ENCODE results near the gene SMAD3. TPM values are rescaled to one million over a fixed set of nuclear protein-coding genes. Genes with fewer than 3 reads are reported as not detected.

The SMAD3 gene
- total RNA-seq, 2 donors from 2014 or later: 47.4 to 68.9 TPM

DNA sequence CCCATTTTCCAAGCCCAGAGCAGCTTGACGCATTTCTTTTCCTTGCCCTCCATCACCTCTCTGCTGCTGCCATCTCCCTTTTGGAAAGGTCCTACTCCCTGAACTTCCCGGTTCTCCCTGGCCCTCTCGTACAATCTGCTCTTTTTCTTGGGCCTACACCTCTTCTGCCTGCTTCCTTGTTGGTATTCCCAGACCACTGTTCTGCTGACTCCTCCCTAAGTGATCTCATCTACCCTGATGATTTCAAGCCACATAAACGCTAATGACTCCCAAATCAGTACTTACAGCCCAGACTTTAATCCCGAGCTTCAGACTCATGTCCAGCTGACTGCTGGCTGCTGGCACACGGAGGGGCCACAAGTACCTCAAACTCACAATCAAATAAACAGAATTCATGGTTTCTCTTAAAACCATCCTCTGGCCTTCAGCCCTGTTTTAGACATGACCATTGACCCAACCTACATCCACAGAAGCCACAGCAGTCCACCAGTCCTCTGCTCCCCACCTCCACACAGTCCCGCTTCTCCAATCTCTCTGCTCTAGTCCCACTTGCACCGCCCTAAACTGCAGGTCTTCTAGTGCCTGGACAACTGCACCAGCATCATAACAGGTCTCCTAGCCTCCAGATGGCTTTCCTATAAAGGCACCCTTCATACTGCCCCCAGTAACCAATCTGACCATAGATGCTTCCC is 131.4 kb downstream of the SMAD3 start:
- Mint-ChIP-seq H3K4me1 (ENCODE audit: low read depth) (peaks cover 17% of the 10 kb centered on the region), H3K36me3 (ENCODE audit: insufficient read depth in 2 of 2) (peaks cover 11 to 12% of the 10 kb centered on the region in 2 donors), H3K27me3 (ENCODE audit: low read depth) (no peaks in the 10 kb centered on the region), H3K4me3 (no peak overlapping the region), H3K9me3 (no peaks in the 10 kb centered on the region), H3K27ac (peak overlapping the region; percentile 36)
- ATAC-seq (replicated peaks in 1 of 2): peak in 1 of 2 donors; percentile 14
- DNase-seq: no peak

DNA sequence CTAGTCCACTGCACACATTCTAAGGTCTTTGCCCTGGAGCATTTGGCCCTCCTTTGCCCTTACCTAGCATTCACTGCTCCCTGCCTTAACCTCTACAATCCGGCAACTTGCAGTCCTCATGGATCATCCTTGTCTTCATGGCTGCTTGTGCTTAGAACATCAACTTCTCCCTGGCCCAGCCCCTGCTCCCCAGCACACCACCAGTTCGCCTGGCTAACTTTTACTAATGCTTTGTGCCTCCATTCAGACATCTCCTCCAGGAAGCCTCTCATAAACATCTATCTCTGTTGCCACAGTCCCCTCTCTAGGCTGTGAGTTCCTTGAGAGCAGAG is 131.9 kb downstream of the SMAD3 start:
- no peaks in the 10 kb centered on the region for H3K27me3 Mint-ChIP-seq (ENCODE audit: low read depth)
- no peak overlapping the region for H3K4me3 Mint-ChIP-seq
- ATAC-seq (replicated peaks in 1 of 2): peak in 1 of 2 donors; percentile 2
- H3K36me3 Mint-ChIP-seq (ENCODE audit: insufficient read depth in 2 of 2): peaks cover 11 to 12% of the 10 kb centered on the region in 2 donors
- no peaks in the 10 kb centered on the region for H3K9me3 Mint-ChIP-seq
- no peak for DNase-seq
- H3K4me1 Mint-ChIP-seq (ENCODE audit: low read depth): peaks cover 12% of the 10 kb centered on the region
- peak overlapping the region; percentile 26 for H3K27ac Mint-ChIP-seq

DNA sequence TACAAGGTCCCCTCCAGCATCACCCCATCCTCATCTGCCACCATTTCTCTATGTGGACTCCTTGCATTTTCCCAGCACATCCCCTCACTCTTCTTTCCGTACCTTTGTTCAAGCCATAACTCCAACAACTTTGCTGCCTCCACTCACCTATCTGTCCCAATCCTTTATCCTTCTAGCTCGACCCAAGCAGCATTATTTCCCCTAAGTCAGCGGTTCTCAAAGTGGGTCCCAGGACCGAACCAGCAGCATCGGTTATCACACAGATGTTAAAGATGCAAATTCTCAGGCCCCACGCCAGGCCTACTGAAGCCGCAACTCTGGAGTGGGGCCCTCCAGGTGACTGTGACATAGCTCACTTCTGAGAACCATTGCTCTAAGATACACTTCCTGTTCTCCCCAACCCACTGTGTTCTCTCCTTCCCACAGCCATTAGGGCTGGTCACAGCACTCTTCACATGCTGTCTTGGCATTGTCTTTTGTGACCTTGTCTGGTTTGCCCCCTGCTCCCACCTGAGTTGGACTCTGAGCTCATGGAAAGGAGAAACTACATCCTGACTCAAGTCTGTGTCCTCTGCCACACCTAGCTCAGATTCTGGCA is 132.9 kb downstream of the SMAD3 start:
- H3K9me3 Mint-ChIP-seq: no peaks in the 10 kb centered on the region
- peaks cover 10% of the 10 kb centered on the region for H3K4me1 Mint-ChIP-seq (ENCODE audit: low read depth)
- no peak for DNase-seq
- H3K27ac Mint-ChIP-seq: peak overlapping the region; percentile 26
- H3K4me3 Mint-ChIP-seq: peak overlapping the region; percentile 1 to 3
- peak; percentile 50 to 74 for ATAC-seq (replicated peaks in 1 of 2)
- H3K27me3 Mint-ChIP-seq (ENCODE audit: low read depth): no peaks in the 10 kb centered on the region
- peaks cover 9 to 15% of the 10 kb centered on the region in 2 donors for H3K36me3 Mint-ChIP-seq (ENCODE audit: insufficient read depth in 2 of 2)

DNA sequence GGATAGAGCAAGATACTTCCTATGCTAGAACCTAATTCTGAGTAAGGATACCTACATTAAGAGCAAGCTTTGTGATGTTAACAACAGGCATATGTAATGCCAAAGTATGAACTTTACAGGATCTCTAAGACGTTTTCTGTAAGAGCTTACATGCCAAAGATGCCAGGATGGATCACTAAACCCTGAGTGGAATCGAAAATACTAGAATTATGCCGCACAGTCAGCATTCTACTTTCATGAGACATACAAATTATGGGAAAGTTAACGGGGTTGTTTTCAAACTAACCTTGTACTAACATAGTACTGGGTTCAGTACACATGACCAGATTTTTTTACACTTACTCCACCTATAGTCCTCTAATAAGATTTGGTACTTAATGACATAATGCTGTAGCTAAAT is 134.0 kb downstream of the SMAD3 start:
- peaks cover 7 to 19% of the 10 kb centered on the region in 2 donors for H3K36me3 Mint-ChIP-seq (ENCODE audit: insufficient read depth in 2 of 2)
- H3K27me3 Mint-ChIP-seq (ENCODE audit: low read depth): no peaks in the 10 kb centered on the region
- no peak for DNase-seq
- H3K9me3 Mint-ChIP-seq: no peaks in the 10 kb centered on the region
- H3K4me1 Mint-ChIP-seq (ENCODE audit: low read depth): peaks cover 10% of the 10 kb centered on the region
- no peak for ATAC-seq (replicated peaks in 1 of 2)
- peak overlapping the region; percentile 34 for H3K27ac Mint-ChIP-seq
- no peak overlapping the region for H3K4me3 Mint-ChIP-seq

DNA sequence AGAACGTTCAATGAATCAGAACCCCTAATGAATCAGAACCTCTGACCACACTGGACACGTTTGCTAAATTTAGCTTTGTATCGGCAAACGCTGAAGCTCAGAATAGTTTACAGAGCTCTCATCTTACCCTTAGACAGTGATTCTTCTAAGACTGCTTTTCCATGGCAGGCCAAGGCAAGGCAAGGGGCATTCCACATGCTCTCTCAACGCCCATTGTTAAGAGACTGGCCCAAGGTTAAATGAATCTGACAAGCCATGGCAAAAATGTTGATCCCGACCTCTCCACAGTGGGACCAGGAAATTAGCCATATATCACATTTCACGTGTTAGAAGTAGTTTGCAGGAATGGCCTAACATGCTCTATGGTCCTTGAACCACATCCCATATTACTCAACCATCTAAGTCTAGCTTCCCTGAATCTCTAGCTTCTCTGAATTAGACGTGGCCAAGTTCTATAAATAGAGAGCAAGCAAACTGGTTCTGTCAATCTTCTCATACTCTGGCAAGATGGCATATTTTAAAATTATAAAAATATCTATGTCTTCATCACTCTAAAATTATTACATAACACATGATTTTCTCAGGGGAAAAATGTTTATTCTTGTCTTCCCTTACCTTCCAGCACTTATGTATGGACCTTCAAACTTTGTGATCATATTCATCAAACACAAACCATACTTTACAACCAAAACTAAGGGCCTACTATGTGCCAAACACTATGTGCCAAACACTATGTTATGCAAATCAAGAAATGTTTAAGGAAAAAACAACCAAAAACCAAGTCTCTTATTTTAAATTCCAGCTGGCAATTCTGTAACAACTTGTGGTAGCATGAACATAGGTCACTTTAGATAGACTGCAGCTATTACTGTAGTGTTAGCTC is 134.7 kb downstream of the SMAD3 start:
- no peaks in the 10 kb centered on the region for H3K9me3 Mint-ChIP-seq
- no peak overlapping the region for H3K4me3 Mint-ChIP-seq
- no peak for DNase-seq
- H3K27me3 Mint-ChIP-seq (ENCODE audit: low read depth): no peaks in the 10 kb centered on the region
- H3K27ac Mint-ChIP-seq: peak overlapping the region; percentile 34
- H3K4me1 Mint-ChIP-seq (ENCODE audit: low read depth): peaks cover 10% of the 10 kb centered on the region
- ATAC-seq (replicated peaks in 1 of 2): no peak
- H3K36me3 Mint-ChIP-seq (ENCODE audit: insufficient read depth in 2 of 2): peaks cover 7 to 22% of the 10 kb centered on the region in 2 donors

DNA sequence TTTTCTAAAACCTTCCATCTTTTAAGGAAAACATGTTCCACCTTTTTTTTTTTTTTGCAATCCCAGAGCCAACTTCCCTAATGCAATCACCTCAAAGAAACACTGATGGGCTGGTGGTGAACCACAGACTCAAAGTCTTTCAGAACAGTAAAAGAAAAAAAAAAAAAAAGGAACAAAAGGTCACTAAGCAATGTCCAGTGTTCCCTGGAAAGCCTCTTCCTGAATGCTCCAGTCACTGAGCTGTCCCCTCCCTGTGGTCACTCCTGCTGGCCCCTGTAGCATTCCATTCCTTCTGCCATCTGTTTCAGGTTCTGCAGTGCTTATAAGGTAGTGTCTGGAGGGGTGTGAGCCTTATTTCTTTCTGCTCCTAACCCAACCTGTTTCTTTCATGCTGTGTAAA is 135.7 kb downstream of the SMAD3 start:
- ATAC-seq (replicated peaks in 1 of 2): no peak
- Mint-ChIP-seq H3K4me3 (no peak overlapping the region), H3K36me3 (ENCODE audit: insufficient read depth in 2 of 2) (peaks cover 9 to 24% of the 10 kb centered on the region in 2 donors), H3K27me3 (ENCODE audit: low read depth) (no peaks in the 10 kb centered on the region), H3K9me3 (no peaks in the 10 kb centered on the region), H3K27ac (no peak overlapping the region), H3K4me1 (ENCODE audit: low read depth) (peaks cover 10% of the 10 kb centered on the region)
- no peak for DNase-seq

DNA sequence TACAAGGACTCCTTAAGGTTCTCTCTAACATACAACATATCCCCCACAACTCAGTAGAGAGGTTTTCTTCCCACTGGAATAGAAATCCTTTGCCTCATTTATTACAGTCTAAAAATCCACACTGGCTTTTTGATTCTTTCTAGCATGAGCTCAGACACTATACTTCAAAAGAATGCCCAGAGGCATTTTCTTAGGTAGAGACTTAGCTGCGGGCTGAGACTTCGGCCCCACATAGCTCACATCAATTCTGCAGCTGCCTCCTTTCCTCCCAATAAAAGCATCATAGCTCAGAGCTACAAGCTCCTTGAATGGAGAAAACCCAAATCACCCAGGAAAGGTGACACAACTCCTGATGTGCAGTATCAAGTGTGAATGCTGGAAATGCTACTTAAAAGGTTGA is 136.7 kb downstream of the SMAD3 start:
- no peak for DNase-seq
- Mint-ChIP-seq H3K4me1 (ENCODE audit: low read depth) (peaks cover 10% of the 10 kb centered on the region), H3K4me3 (no peak overlapping the region), H3K36me3 (ENCODE audit: insufficient read depth in 2 of 2) (peaks cover 5 to 16% of the 10 kb centered on the region in 2 donors), H3K9me3 (no peaks in the 10 kb centered on the region), H3K27me3 (ENCODE audit: low read depth) (no peaks in the 10 kb centered on the region), H3K27ac (peak overlapping the region; percentile 51)
- ATAC-seq (replicated peaks in 1 of 2): no peak

DNA sequence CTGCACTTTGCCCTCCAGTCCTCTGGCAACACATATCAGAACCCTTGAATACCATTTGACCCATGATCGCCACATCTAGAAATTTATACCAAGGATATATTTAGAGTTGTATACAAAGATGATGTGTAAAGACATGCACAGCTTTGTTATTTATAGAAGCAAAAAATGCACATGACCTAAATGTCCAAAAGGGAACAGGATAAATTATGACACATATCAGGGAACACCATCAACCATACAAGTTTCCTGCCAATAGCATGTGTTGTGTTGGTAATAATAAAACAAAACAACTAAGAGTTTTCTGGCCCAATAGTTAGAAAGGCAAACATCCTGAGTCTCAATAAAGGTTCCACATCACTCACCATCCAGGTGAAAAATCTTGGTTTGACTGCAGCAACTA is 137.6 kb downstream of the SMAD3 start:
- no peak for ATAC-seq (replicated peaks in 1 of 2)
- DNase-seq: no peak
- Mint-ChIP-seq H3K36me3 (ENCODE audit: insufficient read depth in 2 of 2) (peaks cover 4 to 16% of the 10 kb centered on the region in 2 donors), H3K27ac (peak overlapping the region; percentile 39), H3K27me3 (ENCODE audit: low read depth) (no peaks in the 10 kb centered on the region), H3K4me3 (no peak overlapping the region), H3K9me3 (no peaks in the 10 kb centered on the region), H3K4me1 (ENCODE audit: low read depth) (peaks cover 8% of the 10 kb centered on the region)

DNA sequence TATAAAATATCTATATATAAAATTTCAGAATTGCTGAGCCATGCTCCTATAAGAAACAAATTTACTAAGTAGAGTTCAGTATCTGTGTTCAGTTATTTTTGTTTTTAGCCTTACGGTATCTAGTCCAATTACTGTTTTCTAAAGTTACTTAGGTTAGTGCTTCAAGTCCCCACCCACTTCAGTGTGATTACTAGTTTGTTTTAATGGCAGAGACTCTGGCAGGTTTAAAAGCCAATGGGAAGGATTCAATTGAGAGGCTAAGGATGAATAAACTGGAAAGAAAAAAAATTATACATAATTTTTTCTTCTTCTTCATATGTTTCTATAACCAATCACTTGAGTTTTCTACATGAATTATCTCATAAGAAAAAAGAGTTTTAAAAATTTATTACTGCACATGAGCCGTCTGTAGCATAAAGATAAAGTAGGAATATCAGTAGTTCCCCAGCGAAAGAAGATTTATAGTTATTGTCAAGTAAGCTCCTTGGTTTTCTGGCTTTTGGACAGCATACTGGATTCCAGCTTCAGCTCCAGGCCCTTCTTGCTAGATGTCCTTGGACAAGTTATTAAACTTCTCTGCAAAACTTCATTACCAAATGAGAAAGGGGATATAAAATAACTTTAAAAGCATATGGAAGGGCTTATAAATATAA is 142.3 kb downstream of the SMAD3 start:
- no peaks in the 10 kb centered on the region for H3K4me1 Mint-ChIP-seq (ENCODE audit: low read depth)
- peaks cover 5 to 24% of the 10 kb centered on the region in 2 donors for H3K36me3 Mint-ChIP-seq (ENCODE audit: insufficient read depth in 2 of 2)
- no peak overlapping the region for H3K27ac Mint-ChIP-seq
- DNase-seq (no peak), ATAC-seq (replicated peaks in 1 of 2) (no peak)
- no peak overlapping the region for H3K4me3 Mint-ChIP-seq
- H3K9me3 Mint-ChIP-seq: no peaks in the 10 kb centered on the region
- no peaks in the 10 kb centered on the region for H3K27me3 Mint-ChIP-seq (ENCODE audit: low read depth)

DNA sequence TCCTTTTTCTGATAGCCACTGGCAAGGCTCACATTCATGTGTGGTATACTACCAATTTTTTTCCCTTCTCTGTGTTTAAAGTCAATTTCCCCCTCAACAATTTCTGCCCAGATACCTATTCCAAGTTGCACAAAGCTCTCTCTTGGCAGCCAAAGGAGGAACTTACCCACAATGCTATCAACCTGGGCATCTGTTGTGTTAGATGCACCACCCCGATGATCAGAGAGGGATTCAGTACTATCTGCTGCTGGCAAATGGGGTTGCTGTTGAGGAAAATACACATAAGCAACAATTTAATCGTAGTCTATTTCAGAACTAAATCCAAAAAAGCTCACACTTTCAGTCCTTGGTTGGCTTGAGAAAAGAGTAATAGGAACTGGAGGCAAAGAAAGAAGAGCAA is 143.0 kb downstream of the SMAD3 start:
- H3K4me1 Mint-ChIP-seq (ENCODE audit: low read depth): no peaks in the 10 kb centered on the region

DNA sequence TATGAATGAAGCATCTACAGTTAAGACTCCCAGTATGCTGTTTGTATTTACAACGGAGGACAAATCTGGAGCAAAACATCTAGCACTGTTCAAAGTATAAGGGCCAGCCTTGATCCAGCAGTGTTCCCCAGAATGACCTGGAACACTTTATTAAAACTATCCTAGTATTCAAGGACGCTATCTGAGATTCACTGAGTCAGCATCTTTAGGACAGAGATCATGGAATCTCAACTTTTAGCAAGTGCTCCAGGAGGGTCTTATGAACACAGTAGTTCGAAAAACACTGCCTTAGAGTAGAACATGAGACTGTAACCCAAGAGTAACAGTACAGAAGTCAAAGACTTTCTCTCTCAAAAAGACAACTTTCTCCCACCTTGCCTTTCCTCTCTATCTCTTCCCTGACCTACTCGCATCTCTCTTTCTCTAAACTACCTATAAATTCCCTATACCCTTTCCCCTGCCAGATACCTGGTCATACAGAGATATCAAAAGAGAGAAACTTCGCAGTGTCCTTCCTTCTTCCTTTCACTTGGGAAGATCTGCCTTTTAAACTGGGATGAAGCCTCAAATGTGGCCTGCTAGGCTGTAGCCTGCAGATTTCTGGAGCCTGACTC is 145.3 kb downstream of the SMAD3 start:
- no peak overlapping the region for H3K4me3 Mint-ChIP-seq
- peaks cover 3 to 12% of the 10 kb centered on the region in 2 donors for H3K36me3 Mint-ChIP-seq (ENCODE audit: insufficient read depth in 2 of 2)
- ATAC-seq (replicated peaks in 1 of 2) (no peak), DNase-seq (no peak)
- no peak overlapping the region for H3K27ac Mint-ChIP-seq
- H3K27me3 Mint-ChIP-seq (ENCODE audit: low read depth): no peaks in the 10 kb centered on the region
- H3K9me3 Mint-ChIP-seq: no peaks in the 10 kb centered on the region
- no peaks in the 10 kb centered on the region for H3K4me1 Mint-ChIP-seq (ENCODE audit: low read depth)

More for the DNA sequence above, 143.0 kb downstream of the SMAD3 start:
- Mint-ChIP-seq H3K27me3 (ENCODE audit: low read depth) (no peaks in the 10 kb centered on the region), H3K36me3 (ENCODE audit: insufficient read depth in 2 of 2) (peaks cover 5 to 19% of the 10 kb centered on the region in 2 donors), H3K4me3 (no peak overlapping the region), H3K27ac (peak overlapping the region; percentile 39), H3K9me3 (no peaks in the 10 kb centered on the region)
- ATAC-seq (replicated peaks in 1 of 2): no peak
- DNase-seq: no peak

DNA sequence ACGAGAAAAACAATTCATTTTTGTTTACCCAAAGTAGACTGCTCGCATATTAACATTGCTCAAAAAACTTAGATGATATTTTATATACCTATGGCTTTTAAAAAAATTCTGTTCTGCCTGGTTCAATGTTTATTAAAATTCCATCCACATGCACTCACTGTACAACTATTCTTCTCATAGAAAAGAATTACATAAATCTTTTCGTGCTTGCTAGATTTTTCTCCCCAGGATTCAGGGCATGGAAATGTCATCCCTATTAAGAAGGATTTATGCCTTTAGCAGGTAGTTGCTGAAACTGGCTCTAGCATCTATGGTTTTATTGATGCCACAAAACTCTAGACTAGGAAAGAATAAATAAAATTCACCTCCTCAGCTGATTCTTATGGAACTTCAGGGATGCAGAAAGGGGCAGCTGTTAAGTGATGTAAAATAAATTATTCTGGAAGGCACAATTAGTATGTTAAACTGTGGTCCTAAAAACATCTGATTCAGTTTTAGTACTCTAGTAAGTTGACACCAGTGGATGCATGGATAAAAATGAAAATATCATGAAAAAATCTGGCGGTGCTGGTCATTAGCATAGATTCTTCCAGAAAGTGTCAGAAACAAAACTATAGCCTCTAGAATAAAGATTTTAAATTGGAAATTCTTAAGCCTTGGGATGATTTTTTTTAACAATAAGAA is 147.4 kb downstream of the SMAD3 start:
- Mint-ChIP-seq H3K4me1 (ENCODE audit: low read depth) (no peaks in the 10 kb centered on the region), H3K36me3 (ENCODE audit: insufficient read depth in 2 of 2) (peaks cover 3 to 19% of the 10 kb centered on the region in 2 donors), H3K27ac (no peak overlapping the region), H3K4me3 (no peak overlapping the region), H3K9me3 (no peaks in the 10 kb centered on the region), H3K27me3 (ENCODE audit: low read depth) (no peaks in the 10 kb centered on the region)
- DNase-seq (no peak), ATAC-seq (replicated peaks in 1 of 2) (no peak)
